HepG2 (cell line): ENCODE results near the gene DDX24. TPM values are rescaled to one million over a fixed set of nuclear protein-coding genes. Genes with fewer than 3 reads are reported as not detected.
A peak's percentile ranks its signal among the peaks of the same experiment; 100 is the strongest.

ENCODE experiments used
- DR1 ChIP-seq: sonication (generic); formaldehyde crosslinking; IDR thresholded peaks from 2 replicates; pipeline ENCODE4 v1.8.0; 2021; ENCODE audit warnings: mild to moderate bottlenecking, missing genetic modification reagents, inconsistent platforms
- E2F5 ChIP-seq: sonication (generic); formaldehyde crosslinking; conservative IDR thresholded peaks from 2 replicates; pipeline ENCODE4 v1.4.0; 2020; ENCODE audit warnings: missing genetic modification reagents
- GLMP ChIP-seq: sonication (generic); formaldehyde crosslinking; IDR thresholded peaks from 2 replicates; pipeline ENCODE4 v1.9.0; 2021; ENCODE audit warnings: missing genetic modification reagents, mild to moderate bottlenecking, borderline replicate concordance
- HNF1B ChIP-seq: sonication (generic); formaldehyde crosslinking; IDR thresholded peaks from 2 replicates; pipeline ENCODE4 v1.5.1; 2020; ENCODE audit warnings: mild to moderate bottlenecking, moderate library complexity, missing genetic modification reagents
- HNRNPL ChIP-seq: fragments of 200-400 bp; formaldehyde crosslinking; IDR thresholded peaks from 2 replicates; pipeline ENCODE4 v1.6.1; 2017; ENCODE audit warnings: mild to moderate bottlenecking, low read depth, low read length
- IRF2 ChIP-seq: IDR thresholded peaks from 2 replicates; pipeline ENCODE4 v1.6.1; 2018; ENCODE audit warnings: missing genetic modification reagents, missing compliant biosample characterization
- REST ChIP-seq, 2 experiments: IDR thresholded peaks; 2 replicates each; pipeline ENCODE4 v1.6.1; 2011 to 2012; ENCODE audit warnings: low read length in 2 of 2, borderline replicate concordance in 1 of 2, low read depth in 1 of 2, mild to moderate bottlenecking in 1 of 2, moderate library complexity in 1 of 2
- SMC3 ChIP-seq: IDR thresholded peaks from 2 replicates; pipeline ENCODE4 v1.6.1; 2011; ENCODE audit warnings: low read length, improper control_type of control experiment
- YY1 ChIP-seq: IDR thresholded peaks from 2 replicates; pipeline ENCODE4 v1.6.1; 2011; ENCODE audit warnings: low read length, low read depth, moderate library complexity, mild to moderate bottlenecking; ENCODE audit not compliant: insufficient read depth, insufficient replicate concordance
- ZKSCAN8 ChIP-seq: IDR thresholded peaks from 2 replicates; pipeline ENCODE4 v1.6.1; 2016; ENCODE audit warnings: borderline replicate concordance, missing genetic modification reagents, missing compliant biosample characterization
- ZNF143 ChIP-seq: sonication (generic); formaldehyde crosslinking; IDR thresholded peaks from 2 replicates; pipeline ENCODE4 v1.4.0; 2020; ENCODE audit warnings: missing genetic modification reagents
- ZNF446 ChIP-seq: sonication (generic); formaldehyde crosslinking; IDR thresholded peaks from 2 replicates; pipeline ENCODE4 v1.5.0; 2020; ENCODE audit warnings: mild to moderate bottlenecking, missing genetic modification reagents
- ZNF510 ChIP-seq: sonication (generic); formaldehyde crosslinking; IDR thresholded peaks from 2 replicates; pipeline ENCODE4 v1.4.0; 2020; ENCODE audit warnings: low read depth, mild to moderate bottlenecking, missing genetic modification reagents
- ZNF777 ChIP-seq: sonication (generic); formaldehyde crosslinking; IDR thresholded peaks from 2 replicates; pipeline ENCODE4 v1.4.0; 2020; ENCODE audit warnings: missing genetic modification reagents
- ZNF781 ChIP-seq: sonication (generic); formaldehyde crosslinking; IDR thresholded peaks from 2 replicates; pipeline ENCODE4 v1.5.1; 2020; ENCODE audit warnings: borderline replicate concordance, mild to moderate bottlenecking, missing genetic modification reagents; ENCODE audit errors: not compliant biosample characterization
- polyA plus RNA-seq, 8 experiments: library from polyadenylated mRNA; depleted of rRNA in 3 of 8; stranded (reverse) in 7 of 8; unstranded in 1 of 8; fragments of >200 nt; fragmentation: Illumina TruSeq in 4 of 8; extraction: Trizol in 4 of 8; gene quantifications; 2 replicates each; pipeline versions ENCODE4 v1.2.1 to v1.2.3, GENCODE V29; 2011 to 2016; ENCODE audit warnings: low read depth in 4 of 8, missing spikeins in 1 of 8, mixed read lengths in 1 of 8; ENCODE audit not compliant: insufficient read depth in 1 of 8
- total RNA-seq, 5 experiments: library from RNA; depleted of rRNA; stranded (reverse); fragments of >200 nt; fragmentation: Illumina TruSeq; extraction: Trizol; gene quantifications; 2 replicates each; pipeline ENCODE4 v1.2.3, GENCODE V29; 2016; ENCODE audit warnings: low read depth in 1 of 5

Gene DDX24
- total and polyA plus RNA-seq, 2 of the 13 experiments (the other 11 are each of a cell fraction or from before 2014, with no cell fraction given): 67.3 to 149 TPM

- TF ChIP-seq HNF1B (CRISPR knock-in tag) (0 out of 2 replicates have a peak, but pooled peaks have one; percentile 53), ZNF143 (CRISPR knock-in tag) (no peak), E2F5 (CRISPR knock-in tag) (no peak), IRF2 (CRISPR knock-in tag) (0 out of 2 replicates have a peak, but pooled peaks have one; percentile 35), YY1 (no peak), ZKSCAN8 (peak; percentile 73; the same call in 1 of the 2 replicates), ZNF446 (no peak), ZNF777 (no peak), GLMP (CRISPR knock-in tag) (no peak), ZNF781 (CRISPR knock-in tag) (no peak), SMC3 (peak; percentile 95), REST (IDR thresholded peaks at IDR 0.05; ENCODE audit: borderline replicate concordance in 1 of 2, low read depth in 1 of 2, low read length in 2 of 2) (no peak), ZNF510 (no peak), HNRNPL (no peak), DR1 (CRISPR knock-in tag) (no peak)
Observed at GRCh38 chr14:94001501-94002396, 79.3 kb downstream of the DDX24 start (continued).
